ENCODE data around the gene IGFBP2.

GRCh38 chr2:216621292-216621691 lies 11.9 kb upstream of the IGFBP2 start:
- TF ChIP-seq L3MBTL2 (conservative IDR thresholded peaks at IDR 0.05): no peak
- no peak for TF ChIP-seq FOXA1 (IDR thresholded peaks at IDR 0.05)
- TF ChIP-seq ELF4 (IDR thresholded peaks at IDR 0.05): no peak
- no peak for TF ChIP-seq FOXK2 (IDR thresholded peaks at IDR 0.05)

Measured in HEK293T (cell line).